ENCODE data around the gene FOCAD.

GRCh38 chr9:20650750-20651299, 33.2 kb upstream of the FOCAD start:
- TF ChIP-seq EZH2 (IDR thresholded peaks at IDR 0.05; ENCODE audit: low read depth) (no peak), CTCF (conservative IDR thresholded peaks at IDR 0.05) (no peak)
